ENCODE data around the gene SPEM2.

The SPEM2 gene

GRCh38 chr17:7425316-7425715 is at the start of gene SPEM2:
Gene SPEM2, plus strand, starts transcription at chr17:7425616. Its CDS starts 73 bp downstream, at chr17:7425689.
- no peak for DNase-seq (ENCODE audit: low read depth)

DNA sequence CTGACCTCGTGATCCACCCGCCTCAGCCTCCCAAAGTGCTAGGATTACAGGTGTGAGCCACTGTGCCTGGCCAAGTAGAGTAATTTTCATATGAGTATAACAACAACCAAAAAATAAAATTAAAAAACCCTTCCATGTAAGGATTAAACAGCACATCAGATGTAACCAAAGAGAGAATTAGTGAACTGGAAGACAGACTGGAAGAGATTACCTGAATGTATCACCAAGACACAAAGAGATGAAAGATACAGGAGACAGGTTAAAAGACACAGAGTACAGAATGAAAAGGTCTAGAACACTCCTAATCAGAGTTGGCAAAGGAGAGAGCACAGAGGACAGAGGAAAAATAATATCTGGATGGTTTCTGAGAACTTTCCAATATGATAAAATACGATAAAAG is 46.3 kb upstream of the SPEM2 start:
- DNase-seq (ENCODE audit: low read depth) = no peak

- DNase-seq (ENCODE audit: low read depth) = no peak
Measured at GRCh38 chr17:7380321-7380720, 45.1 kb upstream of the SPEM2 start.

DNA sequence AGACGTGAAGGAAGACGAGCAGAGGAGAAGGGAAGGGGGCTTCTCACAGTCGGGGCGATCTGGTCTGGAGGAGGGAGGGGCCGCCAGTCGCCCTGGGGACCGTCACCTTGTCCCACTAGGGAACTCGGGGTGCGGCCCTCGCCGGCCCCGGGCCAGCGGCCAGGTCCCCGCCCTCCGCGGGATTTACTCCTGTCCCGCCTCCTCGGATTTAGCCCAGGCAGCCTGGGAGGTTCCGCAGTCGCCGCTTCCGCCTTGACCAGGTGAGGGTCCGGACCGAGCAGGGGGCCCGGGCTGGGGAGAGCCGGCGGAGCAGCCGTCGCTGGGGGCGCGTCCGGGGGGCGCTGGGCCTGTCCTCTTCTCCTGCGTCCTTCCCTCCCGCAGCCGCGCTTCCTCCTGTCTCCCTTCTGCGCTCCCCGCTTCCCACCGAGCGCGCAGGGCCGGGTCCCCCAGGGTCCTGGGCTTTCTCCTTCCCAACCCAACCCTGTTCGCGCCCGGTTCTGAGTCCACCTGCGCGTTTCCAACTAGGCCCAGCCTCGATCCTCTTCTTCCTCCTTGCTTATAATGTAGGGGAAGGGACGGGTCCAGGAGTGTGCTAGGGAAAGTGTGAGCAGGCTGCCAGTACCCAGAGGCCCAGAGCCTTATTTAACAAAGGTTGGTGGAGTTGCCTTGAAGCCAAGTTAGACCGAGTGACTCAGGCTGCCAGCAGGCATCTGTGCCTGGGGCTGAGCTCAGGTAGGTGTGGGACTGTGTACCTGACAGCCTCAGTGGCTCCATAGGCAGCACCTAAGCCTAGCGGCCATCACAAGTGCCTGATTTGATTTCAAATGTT is 44.3 kb upstream of the SPEM2 start, which contains the start of gene TNK1:
TNK1 (plus strand) TSS at position 235 of the 829 bp plus-strand sequence. CDS start 1,838 bp downstream, outside the sequence.
- no peak for DNase-seq (ENCODE audit: low read depth)

DNA sequence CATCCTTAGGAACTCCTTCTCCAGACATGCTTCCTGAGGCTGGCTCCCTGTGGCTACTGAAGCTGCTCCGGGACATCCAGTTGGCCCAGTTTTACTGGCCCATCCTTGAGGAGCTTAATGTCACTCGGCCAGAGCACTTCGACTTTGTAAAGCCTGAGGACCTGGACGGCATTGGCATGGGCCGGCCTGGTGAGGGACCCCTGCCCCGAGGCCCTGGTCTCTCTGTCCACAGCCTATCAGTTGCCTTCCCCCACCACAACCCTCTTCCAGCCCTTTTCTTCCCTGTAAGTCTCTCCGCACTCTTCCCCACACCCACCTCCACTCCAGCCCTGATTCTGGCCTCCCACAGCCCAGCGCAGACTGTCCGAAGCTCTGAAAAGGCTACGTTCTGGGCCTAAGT is 42.5 kb upstream of the SPEM2 start:
- DNase-seq (ENCODE audit: low read depth) = no peak

- no peak for DNase-seq (ENCODE audit: low read depth)
Measured at GRCh38 chr17:7383371-7383741, 42.1 kb upstream of the SPEM2 start.

DNA sequence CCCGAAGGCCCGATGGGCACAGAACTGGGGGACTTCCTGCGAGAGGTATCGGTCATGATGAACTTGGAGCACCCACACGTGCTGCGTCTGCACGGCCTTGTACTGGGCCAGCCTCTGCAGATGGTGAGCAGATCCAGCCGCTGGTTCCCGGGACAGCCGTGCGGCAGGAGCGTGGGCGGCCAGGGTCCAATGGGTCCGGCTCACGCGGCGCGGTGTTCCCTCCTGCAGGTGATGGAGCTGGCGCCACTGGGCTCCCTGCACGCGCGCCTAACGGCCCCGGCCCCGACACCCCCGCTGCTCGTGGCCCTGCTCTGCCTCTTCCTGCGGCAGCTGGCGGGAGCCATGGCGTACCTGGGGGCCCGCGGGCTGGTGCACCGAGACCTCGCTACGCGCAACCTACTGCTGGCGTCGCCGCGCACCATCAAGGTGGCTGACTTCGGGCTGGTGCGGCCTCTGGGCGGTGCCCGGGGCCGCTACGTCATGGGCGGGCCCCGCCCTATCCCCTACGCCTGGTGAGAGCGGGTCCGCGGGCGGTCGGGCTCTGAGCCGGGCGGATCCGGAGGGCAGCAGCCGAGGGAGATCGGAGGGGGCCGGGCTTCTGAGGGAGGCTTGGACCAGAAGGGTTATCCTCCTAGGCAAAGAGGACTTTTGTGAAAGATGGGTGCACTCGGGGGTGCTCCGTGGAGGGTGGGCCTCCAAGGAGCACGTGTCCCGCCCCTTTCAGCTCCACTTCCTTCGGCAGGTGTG is 41.5 kb upstream of the SPEM2 start:
- DNase-seq (ENCODE audit: low read depth) = peak; percentile 71

DNA sequence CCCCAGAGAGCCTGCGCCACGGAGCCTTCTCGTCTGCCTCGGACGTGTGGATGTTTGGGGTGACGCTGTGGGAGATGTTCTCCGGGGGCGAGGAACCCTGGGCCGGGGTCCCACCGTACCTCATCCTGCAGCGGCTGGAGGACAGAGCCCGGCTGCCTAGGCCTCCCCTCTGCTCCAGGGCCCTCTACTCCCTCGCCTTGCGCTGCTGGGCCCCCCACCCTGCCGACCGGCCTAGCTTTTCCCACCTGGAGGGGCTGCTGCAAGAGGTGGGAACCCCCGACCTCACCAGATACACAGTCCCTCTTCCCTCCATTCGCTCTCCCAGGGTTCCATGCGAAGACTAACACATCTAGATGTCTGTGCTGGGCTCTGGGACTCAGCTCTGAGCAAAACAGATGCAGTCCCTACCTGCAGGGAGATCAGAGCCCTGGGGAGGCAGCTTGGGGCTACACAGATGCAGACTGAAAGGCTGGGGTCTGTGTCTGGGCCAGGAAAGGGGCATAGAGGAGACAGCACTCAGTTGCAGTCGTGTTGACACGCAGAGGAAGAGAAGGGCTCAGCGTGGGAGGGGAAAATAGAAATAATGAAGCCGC is 40.8 kb upstream of the SPEM2 start:
- no peak for DNase-seq (ENCODE audit: low read depth)

DNA sequence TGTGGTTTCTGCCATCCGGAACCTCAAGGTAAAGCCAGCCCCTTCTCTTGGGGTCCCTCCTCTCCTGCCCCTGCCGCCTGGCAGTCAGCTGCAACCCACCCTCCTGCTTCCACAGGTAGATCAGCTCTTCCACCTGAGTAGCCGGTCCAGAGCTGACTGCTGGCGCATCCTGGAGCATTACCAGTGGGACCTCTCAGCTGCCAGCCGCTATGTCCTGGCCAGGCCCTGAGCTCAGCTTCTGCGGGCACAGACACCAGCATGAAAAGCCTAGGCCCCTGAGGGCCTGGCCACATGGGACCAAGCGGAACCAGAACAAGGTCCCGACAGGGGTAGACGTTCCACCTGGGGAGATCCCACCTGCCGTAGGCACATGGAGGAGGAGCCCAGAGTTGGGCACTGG is 36.6 kb upstream of the SPEM2 start:
- no peak for DNase-seq (ENCODE audit: low read depth)

GRCh38 chr17:7389924-7390910 is 35.2 kb upstream of the SPEM2 start:
- no peak for DNase-seq (ENCODE audit: low read depth)

- no peak for DNase-seq (ENCODE audit: low read depth)
Measured at GRCh38 chr17:7391307-7391706, 34.1 kb upstream of the SPEM2 start.

GRCh38 chr17:7392696-7393612 is 32.5 kb upstream of the SPEM2 start:
- DNase-seq (ENCODE audit: low read depth) = no peak

- peak; percentile 26 for DNase-seq (ENCODE audit: low read depth)
Measured at GRCh38 chr17:7393613-7394451, 31.6 kb upstream of the SPEM2 start.

DNA sequence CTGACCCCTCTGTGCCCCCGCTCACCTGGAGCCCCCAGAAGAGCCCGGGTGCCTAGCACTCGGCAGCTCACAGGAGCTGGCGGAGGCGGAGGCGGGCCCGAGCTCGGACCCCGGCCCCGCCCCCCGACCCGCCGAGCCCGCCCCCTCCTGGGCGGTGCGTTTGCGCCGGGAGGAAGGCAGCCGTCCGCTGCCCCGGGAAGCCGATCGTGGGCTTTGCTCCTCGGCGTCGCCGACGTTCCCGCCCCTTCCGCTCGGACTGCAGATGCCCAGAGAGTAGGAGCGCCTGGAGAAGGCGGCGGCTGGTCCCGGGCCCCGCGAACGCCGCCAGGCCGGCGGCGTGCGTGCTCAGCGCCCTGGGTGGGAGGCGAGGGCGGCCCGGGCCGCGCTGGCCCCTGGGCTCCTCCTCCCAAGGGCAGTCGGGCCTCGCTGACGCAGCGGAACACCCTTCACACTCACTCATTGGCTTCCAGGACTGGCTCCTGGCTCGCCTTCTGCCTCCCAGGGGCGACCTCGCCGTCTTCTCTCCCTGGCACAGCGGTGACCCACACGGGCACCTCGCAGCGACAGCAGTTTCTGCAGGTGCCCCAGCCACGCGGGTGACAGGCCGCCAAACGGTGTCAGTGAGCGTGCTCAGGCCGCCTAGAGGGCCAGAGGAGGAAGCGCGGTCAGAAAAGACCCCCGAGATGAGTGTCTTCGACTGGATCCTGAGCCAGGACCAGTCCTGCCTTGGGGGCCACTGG is 30.8 kb upstream of the SPEM2 start, which contains the start of gene PLSCR3:
PLSCR3 (minus strand) TSS at position 74 of the 740 bp plus-strand sequence. CDS start 415 bp downstream, outside the sequence.
- DNase-seq (ENCODE audit: low read depth) = peak; percentile 81

- DNase-seq (ENCODE audit: low read depth) = no peak
Measured at GRCh38 chr17:7396147-7396546, 29.3 kb upstream of the SPEM2 start.

GRCh38 chr17:7398612-7399011 is 26.8 kb upstream of the SPEM2 start:
- DNase-seq (ENCODE audit: low read depth) = no peak

DNA sequence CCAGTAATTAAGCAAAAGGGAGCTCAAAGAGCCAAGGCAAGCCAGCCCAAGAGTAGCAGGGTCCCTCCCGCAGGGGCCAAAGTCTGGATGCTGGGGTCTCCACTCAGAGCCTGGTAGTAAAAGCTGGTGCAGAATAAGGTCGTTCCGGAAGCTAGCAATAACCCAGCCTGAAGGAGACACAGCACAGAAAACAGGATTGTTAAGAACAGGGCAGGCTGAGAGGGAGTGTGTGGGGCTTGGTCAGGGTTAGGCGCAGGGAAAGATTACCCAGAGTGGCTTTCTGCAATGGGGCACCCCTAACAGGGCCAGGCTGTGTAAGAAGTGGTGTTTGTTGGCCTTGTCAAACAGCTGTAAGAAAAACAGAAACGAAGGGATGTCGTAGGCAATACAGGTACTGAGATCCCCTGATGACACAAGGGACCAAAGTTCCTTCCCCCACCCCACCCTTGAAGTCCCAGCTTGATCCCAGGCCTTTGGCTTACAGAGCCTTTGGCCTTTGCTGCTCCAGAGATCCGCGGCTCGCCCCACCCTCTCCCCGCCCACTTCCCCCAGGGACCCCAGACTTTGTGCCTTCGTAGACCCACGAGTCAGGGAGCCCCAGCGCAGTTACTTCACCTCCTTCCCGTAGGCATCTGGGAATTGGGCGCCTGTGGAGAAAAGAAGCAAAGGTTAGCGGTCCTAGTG is 22.2 kb upstream of the SPEM2 start:
- DNase-seq (ENCODE audit: low read depth) = no peak

DNA sequence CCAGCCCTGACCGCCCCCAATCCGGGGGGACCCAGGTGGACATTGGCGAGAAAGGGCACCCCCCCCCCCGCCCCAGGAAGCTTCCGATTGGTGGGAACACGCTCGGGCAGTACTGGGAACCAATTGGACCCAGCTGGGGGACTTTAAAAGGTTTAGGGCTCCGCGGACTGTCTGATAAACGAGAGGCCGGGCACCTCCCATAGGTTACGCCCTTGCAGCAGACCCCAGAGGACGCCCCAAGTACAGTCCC is 21.8 kb upstream of the SPEM2 start:
- no peak for DNase-seq (ENCODE audit: low read depth)
